A549 (cell line): Measurements from ENCODE around the gene ZNF229.

Experiments
- ESRRA ChIP-seq: fragments of 150-350 bp; IDR thresholded peaks from 2 replicates; pipeline ENCODE4 v1.6.1; 2014; ENCODE audit warnings: mild to moderate bottlenecking, low read length, borderline replicate concordance
- MYC ChIP-seq: IDR thresholded peaks from 2 replicates; pipeline ENCODE4 v1.6.1; 2012; ENCODE audit warnings: mild to moderate bottlenecking, inconsistent platforms, low read length, improper control_type of control experiment, borderline replicate concordance
- POLR2A ChIP-seq: IDR thresholded peaks from 2 replicates; pipeline ENCODE4 v1.6.1; 2012; ENCODE audit warnings: mild to moderate bottlenecking, low read length
- RAD21 ChIP-seq, 2 experiments: fragments of >200 bp in 1 of 2; sonication (Bioruptor Twin) in 1 of 2; formaldehyde crosslinking in 1 of 2; IDR thresholded peaks in 1 of 2; conservative IDR thresholded peaks in 1 of 2; 2 replicates in 1 of 2; 3 replicates in 1 of 2; pipeline ENCODE4 v1.6.1; 2012 to 2018; ENCODE audit warnings: inconsistent platforms in 1 of 2
- TF ChIP-seq, protein P1 (sequence below): fragments of >200 bp; sonication (Bioruptor Twin); formaldehyde crosslinking; IDR thresholded peaks from 3 replicates; pipeline ENCODE4 v1.5.1; 2016
- TF ChIP-seq, protein P2 (sequence below): fragments of 150-350 bp; IDR thresholded peaks from 2 replicates; pipeline ENCODE4 v1.6.1; 2014; ENCODE audit warnings: low read depth, mild to moderate bottlenecking, low read length

DNA sequence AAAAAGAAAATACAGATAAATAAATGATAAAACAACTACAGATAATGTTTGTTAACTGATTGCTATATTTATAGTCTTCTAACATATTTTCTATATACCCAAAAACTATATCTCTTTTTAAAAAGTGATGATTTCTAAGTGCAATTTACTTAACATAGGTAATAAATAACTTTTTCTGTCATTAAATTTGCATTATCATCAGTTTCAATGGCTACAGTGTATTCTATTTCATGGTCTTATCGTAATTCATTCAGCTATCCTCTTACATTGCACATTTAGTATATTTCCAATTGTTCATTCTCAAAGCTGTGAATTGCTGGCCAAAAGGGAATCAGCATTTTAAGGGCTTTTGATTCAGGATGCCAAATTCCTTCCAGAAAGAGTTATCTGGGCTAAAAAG, 48.4 kb upstream of the ZNF229 start:
- TF ChIP-seq POLR2A (no peak), ESRRA (no peak), RAD21 (conservative IDR thresholded peaks at IDR 0.05 in 1 of 2, IDR thresholded peaks at IDR 0.05 in 1 of 2) (no peak), MYC (no peak)
- TF ChIP-seq, protein P1, sequence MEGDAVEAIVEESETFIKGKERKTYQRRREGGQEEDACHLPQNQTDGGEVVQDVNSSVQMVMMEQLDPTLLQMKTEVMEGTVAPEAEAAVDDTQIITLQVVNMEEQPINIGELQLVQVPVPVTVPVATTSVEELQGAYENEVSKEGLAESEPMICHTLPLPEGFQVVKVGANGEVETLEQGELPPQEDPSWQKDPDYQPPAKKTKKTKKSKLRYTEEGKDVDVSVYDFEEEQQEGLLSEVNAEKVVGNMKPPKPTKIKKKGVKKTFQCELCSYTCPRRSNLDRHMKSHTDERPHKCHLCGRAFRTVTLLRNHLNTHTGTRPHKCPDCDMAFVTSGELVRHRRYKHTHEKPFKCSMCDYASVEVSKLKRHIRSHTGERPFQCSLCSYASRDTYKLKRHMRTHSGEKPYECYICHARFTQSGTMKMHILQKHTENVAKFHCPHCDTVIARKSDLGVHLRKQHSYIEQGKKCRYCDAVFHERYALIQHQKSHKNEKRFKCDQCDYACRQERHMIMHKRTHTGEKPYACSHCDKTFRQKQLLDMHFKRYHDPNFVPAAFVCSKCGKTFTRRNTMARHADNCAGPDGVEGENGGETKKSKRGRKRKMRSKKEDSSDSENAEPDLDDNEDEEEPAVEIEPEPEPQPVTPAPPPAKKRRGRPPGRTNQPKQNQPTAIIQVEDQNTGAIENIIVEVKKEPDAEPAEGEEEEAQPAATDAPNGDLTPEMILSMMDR: no peak
- TF ChIP-seq, protein P2, sequence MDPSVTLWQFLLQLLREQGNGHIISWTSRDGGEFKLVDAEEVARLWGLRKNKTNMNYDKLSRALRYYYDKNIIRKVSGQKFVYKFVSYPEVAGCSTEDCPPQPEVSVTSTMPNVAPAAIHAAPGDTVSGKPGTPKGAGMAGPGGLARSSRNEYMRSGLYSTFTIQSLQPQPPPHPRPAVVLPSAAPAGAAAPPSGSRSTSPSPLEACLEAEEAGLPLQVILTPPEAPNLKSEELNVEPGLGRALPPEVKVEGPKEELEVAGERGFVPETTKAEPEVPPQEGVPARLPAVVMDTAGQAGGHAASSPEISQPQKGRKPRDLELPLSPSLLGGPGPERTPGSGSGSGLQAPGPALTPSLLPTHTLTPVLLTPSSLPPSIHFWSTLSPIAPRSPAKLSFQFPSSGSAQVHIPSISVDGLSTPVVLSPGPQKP: no peak
